IPS DF 4.7 (cell line): ENCODE data around the gene INTS7.
"Not testable (repeated sequence)": the region's sequence is repeated elsewhere in the genome, so short reads cannot be mapped to it uniquely, and the experiment has no call there.

Experiments used
- DNase-seq: peaks from one replicate; pipeline ENCODE4 v3.0.0-alpha.2; 2013; ENCODE audit warnings: low spot score; ENCODE audit errors: extremely low read depth

Gene INTS7

GRCh38 chr1:211978596-211978995 is 56.8 kb downstream of the INTS7 start:
- DNase-seq: no peak

GRCh38 chr1:211975152-211975941 is 60.0 kb downstream of the INTS7 start:
- DNase-seq: no peak

- DNase-seq: no peak
These were observed 61.8 kb downstream of the INTS7 start for GRCh38 chr1:211973541-211973940.

GRCh38 chr1:211968200-211968834 is 67.0 kb downstream of the INTS7 start:
- DNase-seq: no peak

GRCh38 chr1:211967704-211968103 is 67.7 kb downstream of the INTS7 start:
- DNase-seq: no peak

- DNase-seq: no peak
These were observed 70.1 kb downstream of the INTS7 start for GRCh38 chr1:211965108-211965805.

GRCh38 chr1:211959680-211960079 is 75.7 kb downstream of the INTS7 start:
- no peak for DNase-seq

- no peak for DNase-seq
These were observed 76.1 kb downstream of the INTS7 start for GRCh38 chr1:211959221-211959620.

- not testable (repeated sequence) for DNase-seq
These were observed 81.3 kb downstream of the INTS7 start for GRCh38 chr1:211954028-211954427.

- not testable (repeated sequence) for DNase-seq
These were observed 81.8 kb downstream of the INTS7 start for GRCh38 chr1:211953543-211953942.

- DNase-seq: no peak
These were observed 83.1 kb downstream of the INTS7 start for GRCh38 chr1:211952299-211952698.

GRCh38 chr1:211951856-211952255 is 83.5 kb downstream of the INTS7 start:
- no peak for DNase-seq

GRCh38 chr1:211948377-211948776 is 87.0 kb downstream of the INTS7 start:
- no peak for DNase-seq

GRCh38 chr1:211947396-211948295 is 87.7 kb downstream of the INTS7 start:
- no peak for DNase-seq

- no peak for DNase-seq
These were observed 90.4 kb downstream of the INTS7 start for GRCh38 chr1:211944733-211945500.

- DNase-seq: no peak
These were observed 92.8 kb downstream of the INTS7 start for GRCh38 chr1:211942583-211942982.

- DNase-seq: no peak
These were observed 95.4 kb downstream of the INTS7 start for GRCh38 chr1:211939876-211940468.

- no peak for DNase-seq
These were observed 96.8 kb downstream of the INTS7 start for GRCh38 chr1:211938561-211938997.

GRCh38 chr1:211937422-211937821 is 97.9 kb downstream of the INTS7 start:
- not testable (repeated sequence) for DNase-seq

GRCh38 chr1:211935448-211935970 is 99.8 kb downstream of the INTS7 start:
- no peak for DNase-seq
